HG02885 (cell line): Measurements from ENCODE around the gene PAPPA2.
"Not testable (repeated sequence)": the region's sequence is repeated elsewhere in the genome, so short reads cannot be mapped to it uniquely, and the experiment has no call there.

ENCODE experiments used
- ATAC-seq: cut with Tn5 transposase; IDR thresholded peaks from one replicate; pipeline ENCODE4 v1.9.1; 2021; ENCODE audit warnings: mild to moderate bottlenecking; ENCODE audit not compliant: unreplicated experiment, poor library complexity

Gene PAPPA2

GRCh38 chr1:176742322-176742721 is 279.3 kb downstream of the PAPPA2 start:
- no peak for ATAC-seq

- no peak for ATAC-seq
These were observed 281.2 kb downstream of the PAPPA2 start for GRCh38 chr1:176744142-176744541.

- no peak for ATAC-seq
These were observed 283.0 kb downstream of the PAPPA2 start for GRCh38 chr1:176745945-176746344.

GRCh38 chr1:176752505-176752904 is 289.5 kb downstream of the PAPPA2 start:
- no peak for ATAC-seq

- no peak for ATAC-seq
These were observed 291.7 kb downstream of the PAPPA2 start for GRCh38 chr1:176754676-176755075.

GRCh38 chr1:176756817-176757216 is 293.8 kb downstream of the PAPPA2 start:
- ATAC-seq = not testable (repeated sequence)

- no peak for ATAC-seq
These were observed 302.6 kb downstream of the PAPPA2 start for GRCh38 chr1:176765608-176766007.

- ATAC-seq = no peak
These were observed 303.8 kb downstream of the PAPPA2 start for GRCh38 chr1:176766779-176767178.

- no peak for ATAC-seq
These were observed 304.8 kb downstream of the PAPPA2 start for GRCh38 chr1:176767714-176768136.

- ATAC-seq = no peak
These were observed 305.6 kb downstream of the PAPPA2 start for GRCh38 chr1:176768532-176768931.

GRCh38 chr1:176770066-176770465 is 307.1 kb downstream of the PAPPA2 start:
- ATAC-seq = no peak

- ATAC-seq = no peak
These were observed 310.1 kb downstream of the PAPPA2 start for GRCh38 chr1:176773038-176773437.

GRCh38 chr1:176774224-176774623 is 311.2 kb downstream of the PAPPA2 start:
- ATAC-seq = no peak

GRCh38 chr1:176775378-176775777 is 312.4 kb downstream of the PAPPA2 start:
- no peak for ATAC-seq

GRCh38 chr1:176775996-176776395 is 313.0 kb downstream of the PAPPA2 start:
- ATAC-seq = no peak

- ATAC-seq = no peak
These were observed 315.1 kb downstream of the PAPPA2 start for GRCh38 chr1:176778056-176778455.

- ATAC-seq = no peak
These were observed 317.0 kb downstream of the PAPPA2 start for GRCh38 chr1:176779992-176780328.

- ATAC-seq = no peak
These were observed 320.3 kb downstream of the PAPPA2 start for GRCh38 chr1:176783309-176783708.

GRCh38 chr1:176785056-176785455 is 322.1 kb downstream of the PAPPA2 start:
- no peak for ATAC-seq

- no peak for ATAC-seq
These were observed 322.8 kb downstream of the PAPPA2 start for GRCh38 chr1:176785791-176786190.

- ATAC-seq = peak; percentile 65
These were observed 323.3 kb downstream of the PAPPA2 start for GRCh38 chr1:176786274-176786673.

GRCh38 chr1:176789571-176790090 is 326.7 kb downstream of the PAPPA2 start:
- no peak for ATAC-seq

- ATAC-seq = no peak
These were observed 327.8 kb downstream of the PAPPA2 start for GRCh38 chr1:176790786-176791185.
